HPDE6-E6E7 (cell line): Measurements from ENCODE around the gene ARHGAP22.

Experiments
- DNase-seq: peaks from one replicate; pipeline ENCODE4 v3.0.0; 2011; ENCODE audit warnings: missing footprints; ENCODE audit errors: extremely low spot score

ARHGAP22 gene

DNA sequence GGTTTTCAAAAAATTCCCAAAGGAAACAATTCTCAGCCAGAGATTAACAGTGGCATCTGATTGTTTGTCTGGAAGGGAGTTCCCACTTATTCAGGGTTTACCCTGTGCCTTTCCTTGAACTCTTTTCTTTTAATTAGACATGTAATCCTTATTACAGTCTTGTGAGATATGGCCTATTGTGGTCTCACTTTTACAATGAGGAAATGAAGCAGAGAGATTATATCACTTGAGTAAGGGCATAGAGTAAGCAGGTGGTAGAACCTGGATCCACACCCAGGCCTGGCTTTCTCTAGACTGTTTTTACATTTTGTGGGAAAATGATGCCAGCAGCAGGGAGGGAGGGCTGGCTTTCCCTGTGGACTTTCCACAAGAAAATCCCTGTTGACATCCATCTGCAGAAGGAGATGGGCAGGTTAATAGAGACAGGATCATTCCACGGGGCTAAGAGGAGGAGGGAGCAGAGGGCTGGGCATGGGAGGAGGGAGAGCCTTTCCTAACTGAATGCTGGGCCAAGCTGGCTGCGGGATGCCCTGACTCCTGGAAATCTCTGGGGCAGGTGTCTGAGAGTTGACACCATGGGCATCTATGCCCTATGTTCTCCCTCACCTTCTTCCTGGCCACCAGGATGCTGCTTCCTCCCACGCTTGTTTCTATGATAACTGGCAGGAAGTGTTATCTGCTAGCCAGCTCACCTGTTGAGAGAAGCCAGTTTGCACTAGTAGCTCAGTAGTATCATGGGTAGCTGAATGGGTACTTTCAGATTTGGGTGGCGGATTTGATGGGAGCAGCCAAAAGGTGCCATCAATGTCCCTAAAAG lies 28.7 kb upstream of the ARHGAP22 start:
- no peak for DNase-seq

DNA sequence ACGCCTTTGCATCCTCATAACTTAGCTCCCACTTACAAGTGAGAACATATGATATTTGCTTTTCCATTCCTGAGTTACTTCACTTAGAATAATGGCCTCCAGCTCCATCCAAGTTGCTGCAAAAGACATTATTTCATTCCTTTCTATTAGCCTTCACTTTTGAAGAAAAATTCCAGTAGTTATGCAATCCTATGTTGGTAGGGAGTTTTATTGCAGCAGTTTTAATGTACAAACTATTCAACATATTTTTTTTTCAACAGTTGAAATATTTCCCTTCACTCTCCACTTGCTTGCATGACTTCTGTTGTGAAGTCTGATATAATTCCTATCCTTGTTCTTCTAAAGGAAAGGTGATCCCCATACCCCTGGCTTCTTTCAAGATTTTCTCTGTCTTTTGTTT lies 27.3 kb upstream of the ARHGAP22 start:
- DNase-seq = no peak

- DNase-seq = no peak
Observed at GRCh38 chr10:48627984-48628609, 23.2 kb upstream of the ARHGAP22 start.

- no peak for DNase-seq
Observed at GRCh38 chr10:48626986-48627731, 22.3 kb upstream of the ARHGAP22 start.

- no peak for DNase-seq
Observed at GRCh38 chr10:48626447-48626846, 21.6 kb upstream of the ARHGAP22 start.

GRCh38 chr10:48625826-48626134 lies 20.9 kb upstream of the ARHGAP22 start:
- no peak for DNase-seq

DNA sequence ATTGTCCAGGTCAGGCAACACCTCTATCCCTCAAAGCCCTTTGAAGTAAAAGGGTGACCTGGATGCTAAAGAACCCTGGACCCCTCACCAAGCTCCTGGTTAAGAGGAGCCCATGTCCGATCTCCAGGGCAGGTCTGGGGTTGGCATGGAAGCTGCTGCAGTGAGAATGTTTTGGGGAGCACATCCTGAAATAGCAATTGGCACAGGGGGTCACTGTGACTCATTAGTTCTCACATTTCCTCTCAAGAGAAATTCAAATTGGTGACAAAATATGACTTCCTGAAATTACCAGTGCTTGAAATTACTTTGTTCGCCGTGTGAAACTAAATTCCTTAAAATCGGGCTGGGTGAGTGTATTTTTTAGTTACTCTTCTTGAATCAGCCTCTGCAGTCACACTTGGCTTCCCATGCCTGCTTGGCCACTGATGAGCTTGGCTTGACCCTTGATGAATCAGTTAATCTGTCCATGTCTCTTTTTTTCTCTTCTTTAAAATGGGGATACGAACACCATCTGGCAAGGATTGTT lies 18.8 kb upstream of the ARHGAP22 start:
- no peak for DNase-seq

DNA sequence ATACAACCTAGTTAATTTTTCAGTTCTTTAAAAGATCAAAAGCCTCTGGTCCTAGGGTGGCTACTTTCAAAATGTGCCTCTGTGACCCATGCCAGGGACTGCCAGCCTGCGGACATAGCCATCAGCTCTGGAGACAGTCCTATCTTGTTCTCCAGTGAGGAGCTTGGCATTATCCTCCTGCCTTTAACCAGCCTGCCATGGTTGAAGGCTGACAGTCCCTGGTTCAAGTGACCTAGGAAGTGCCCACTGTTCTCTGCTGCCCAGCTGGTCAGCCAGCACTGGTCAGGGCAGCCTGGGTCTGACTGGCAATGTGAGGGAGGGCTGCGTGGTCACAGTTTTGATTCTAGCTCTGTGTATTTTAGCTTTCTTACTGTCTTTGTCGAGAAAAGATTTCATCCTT lies 18.1 kb upstream of the ARHGAP22 start:
- DNase-seq = no peak

GRCh38 chr10:48620719-48621118 lies 15.8 kb upstream of the ARHGAP22 start:
- no peak for DNase-seq

- no peak for DNase-seq
Observed at GRCh38 chr10:48616436-48616835, 11.6 kb upstream of the ARHGAP22 start.

DNA sequence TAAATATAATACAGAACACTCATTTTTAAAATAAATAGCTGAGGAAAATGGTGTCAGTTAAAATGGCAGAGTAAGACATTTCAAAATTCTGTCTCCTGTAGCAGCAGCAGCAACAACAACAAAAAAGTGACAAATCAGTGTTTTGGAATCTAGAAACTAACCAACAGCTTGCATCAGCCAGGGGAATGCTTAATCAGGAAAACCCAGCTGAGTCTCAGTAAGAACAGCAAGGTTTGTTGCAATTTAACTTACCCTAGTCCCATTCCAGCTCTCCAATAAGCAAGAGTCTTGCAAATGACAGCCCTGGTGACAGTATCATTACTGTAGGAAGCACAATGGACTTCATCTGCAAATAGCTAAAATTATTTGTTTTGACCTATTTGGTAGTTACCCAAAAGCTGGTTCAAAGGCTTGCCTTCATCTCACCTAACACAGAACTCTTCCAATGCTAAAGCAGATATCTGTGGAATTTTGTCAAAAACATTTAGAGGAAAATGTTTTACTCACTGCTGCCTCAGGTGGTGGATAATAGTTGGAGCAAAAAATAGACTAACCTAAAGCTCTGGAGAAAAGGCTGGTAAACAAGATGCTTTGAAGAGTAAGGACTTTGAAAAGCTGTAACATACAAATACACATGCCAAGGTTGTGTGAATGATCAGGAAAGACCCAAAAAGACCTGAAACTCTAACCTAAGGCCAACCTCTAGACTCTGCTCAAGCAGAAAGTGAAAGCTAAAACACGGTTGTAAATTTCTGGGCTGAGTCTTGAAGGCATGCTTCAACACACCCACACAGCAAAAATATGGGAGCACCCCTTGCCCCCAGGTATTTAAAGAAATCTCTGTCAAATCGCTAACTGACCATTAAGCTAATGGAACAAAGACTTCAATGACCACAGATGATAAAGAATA lies 9.9 kb upstream of the ARHGAP22 start:
- no peak for DNase-seq

GRCh38 chr10:48613016-48613415 lies 8.1 kb upstream of the ARHGAP22 start:
- DNase-seq = no peak

DNA sequence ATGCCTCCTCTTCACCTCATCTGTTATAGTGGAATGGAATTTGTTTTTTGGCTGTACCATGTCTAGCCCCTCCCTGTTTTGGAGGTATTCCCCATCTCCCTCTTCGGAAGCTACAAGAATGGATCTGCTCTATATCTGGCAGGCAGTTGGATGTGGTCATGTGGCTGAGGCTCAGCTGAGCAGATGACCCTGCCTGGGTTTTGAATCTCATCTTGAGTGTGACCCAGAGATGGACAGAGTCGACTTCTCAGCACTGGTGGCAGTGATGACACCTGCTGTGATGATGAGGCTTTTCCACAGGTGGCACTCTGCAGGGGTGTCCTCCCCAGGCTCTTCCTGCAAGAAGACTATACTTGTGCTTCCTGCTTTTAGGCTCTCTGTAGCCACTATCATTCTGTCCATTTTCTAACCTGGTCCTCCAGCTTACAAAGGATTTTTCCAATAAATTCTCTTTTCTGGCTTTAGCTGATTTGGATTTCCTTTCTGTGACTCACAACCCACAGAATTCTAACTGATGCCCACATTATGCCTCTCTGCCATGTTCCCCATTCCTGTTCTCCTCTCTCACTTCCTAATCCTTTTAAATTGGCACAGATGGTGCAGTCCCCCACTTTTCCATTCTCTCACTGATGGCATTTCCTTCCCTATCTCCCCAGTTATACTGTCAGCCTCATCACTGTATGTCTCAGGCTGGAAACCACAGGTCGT lies 7.5 kb upstream of the ARHGAP22 start:
- DNase-seq = no peak

DNA sequence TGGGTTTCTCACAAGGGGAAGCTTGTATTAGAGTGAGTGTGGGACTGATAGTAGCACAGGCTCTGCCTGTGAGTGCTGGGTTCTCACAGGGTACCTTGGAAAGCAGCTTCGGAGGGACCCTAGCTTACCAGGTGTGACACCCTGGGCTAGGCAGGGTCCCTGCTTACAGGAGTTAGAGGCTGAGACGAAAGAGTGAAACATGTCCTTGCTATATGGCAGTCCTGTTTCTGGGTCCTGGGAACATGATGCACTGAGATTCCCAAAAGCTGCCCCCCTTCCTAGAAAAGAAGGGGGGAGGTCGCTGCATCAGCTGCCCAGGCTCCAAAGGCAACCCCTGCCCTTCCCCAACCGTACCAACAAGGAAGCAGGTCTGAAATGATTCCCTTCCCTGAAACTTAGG lies 6.3 kb upstream of the ARHGAP22 start:
- DNase-seq = no peak

DNA sequence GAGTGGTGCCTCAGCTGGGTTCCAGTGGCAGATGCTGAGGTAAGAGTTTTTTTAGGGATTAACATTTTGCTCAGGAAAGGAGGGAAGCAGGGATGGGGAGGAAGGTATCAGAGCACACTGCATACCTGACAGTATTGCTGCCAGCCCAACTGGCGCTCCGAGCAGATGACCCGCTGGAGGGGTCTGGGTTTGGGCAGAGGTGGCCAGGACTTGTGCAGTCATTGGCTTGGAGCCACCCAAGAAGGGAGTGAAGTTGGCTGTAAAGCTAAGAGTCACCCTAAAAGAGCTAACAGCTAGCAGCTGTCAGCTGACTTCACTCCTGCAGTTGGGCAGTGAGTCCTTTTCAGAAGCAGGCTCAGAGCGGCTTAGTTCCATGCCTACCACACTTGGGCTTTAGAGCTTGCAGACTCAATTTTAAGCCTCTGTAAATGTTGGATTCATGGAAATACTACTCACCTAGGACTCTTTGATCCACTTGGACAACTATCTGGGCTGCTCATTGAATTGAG lies 5.8 kb upstream of the ARHGAP22 start:
- no peak for DNase-seq

DNA sequence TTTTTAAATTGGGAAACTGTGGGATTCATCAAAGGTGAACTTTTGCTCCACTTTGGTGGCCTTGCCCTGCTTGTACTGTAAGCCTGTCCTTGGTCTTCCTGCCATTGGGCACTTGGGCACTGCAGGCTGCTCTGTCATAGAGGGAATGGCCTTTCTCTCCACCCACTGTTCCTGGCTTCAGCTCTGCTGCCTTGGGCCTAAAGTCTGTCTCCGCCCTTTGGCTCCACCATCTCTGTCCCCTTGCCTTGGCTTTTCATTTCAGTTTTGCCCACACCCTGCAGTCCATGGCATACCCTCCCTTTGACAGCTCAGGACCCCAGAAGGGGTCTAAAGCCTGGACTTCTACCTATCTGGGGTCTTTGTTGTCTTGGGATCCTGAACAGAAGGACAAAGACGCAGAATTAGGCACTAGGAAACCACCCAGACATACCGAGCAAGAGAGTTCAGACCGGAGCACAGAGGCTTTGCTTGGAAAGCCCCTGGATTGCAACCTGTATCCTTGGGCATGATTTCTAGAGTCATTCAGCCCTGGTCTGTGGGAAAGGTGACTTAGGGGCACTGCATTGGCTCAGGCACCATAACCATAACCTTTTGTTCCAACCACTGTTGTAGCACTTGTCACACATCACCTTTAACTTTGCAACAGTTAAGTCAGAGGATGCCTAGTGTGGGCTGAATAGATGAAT lies 5.2 kb upstream of the ARHGAP22 start:
- no peak for DNase-seq

- no peak for DNase-seq
Observed at GRCh38 chr10:48609441-48609840, 4.6 kb upstream of the ARHGAP22 start.

DNA sequence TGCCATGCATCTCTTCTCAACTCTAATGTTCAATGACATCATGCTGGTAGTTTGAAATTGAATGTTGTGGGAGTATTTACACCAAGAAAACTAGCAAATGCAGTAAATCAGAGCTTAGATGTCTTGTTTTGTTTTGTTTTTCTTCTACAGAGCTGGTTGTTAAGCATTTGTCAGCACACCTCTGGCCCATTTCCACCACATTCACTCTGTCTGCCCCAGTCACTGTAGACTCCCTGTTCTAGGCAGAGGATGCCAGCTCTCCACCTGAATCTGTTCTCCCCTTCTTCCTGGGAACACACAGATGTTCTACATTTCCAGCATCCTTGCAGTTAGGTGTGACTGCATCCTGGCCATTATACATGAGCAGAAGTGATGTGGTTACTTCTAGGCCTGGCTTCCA lies 4.1 kb upstream of the ARHGAP22 start:
- DNase-seq = no peak

- DNase-seq = peak; percentile 36
Observed at GRCh38 chr10:48608279-48608681, 3.4 kb upstream of the ARHGAP22 start.
